Middle frontal gyrus (tissue), 1 donor: ENCODE results near the gene GRID2.
"Not testable (repeated sequence)": the region's sequence is repeated elsewhere in the genome, so short reads cannot be mapped to it uniquely, and the experiment has no call there.

Source experiments
- DNase-seq: peaks from one replicate; pipeline ENCODE4 v3.0.0-alpha.2; 2015; ENCODE audit warnings: low spot score; ENCODE audit errors: extremely low spot score

Gene GRID2

GRCh38 chr4:93300780-93301555 is 997.2 kb downstream of the GRID2 start:
- not testable (repeated sequence) for DNase-seq

GRCh38 chr4:93302310-93302709 is 998.5 kb downstream of the GRID2 start:
- no peak for DNase-seq

GRCh38 chr4:93303440-93303839 is 999.7 kb downstream of the GRID2 start:
- no peak for DNase-seq

- DNase-seq: no peak
These were observed 1008.5 kb downstream of the GRID2 start for GRCh38 chr4:93312299-93312698.

- no peak for DNase-seq
These were observed 1009.4 kb downstream of the GRID2 start for GRCh38 chr4:93313197-93313596.

GRCh38 chr4:93317057-93317456 is 1013.3 kb downstream of the GRID2 start:
- no peak for DNase-seq

GRCh38 chr4:93317561-93317960 is 1013.8 kb downstream of the GRID2 start:
- DNase-seq: no peak

GRCh38 chr4:93319041-93319440 is 1015.3 kb downstream of the GRID2 start:
- DNase-seq: no peak

- no peak for DNase-seq
These were observed 1016.6 kb downstream of the GRID2 start for GRCh38 chr4:93320356-93320755.

- no peak for DNase-seq
These were observed 1023.6 kb downstream of the GRID2 start for GRCh38 chr4:93327346-93327745.

GRCh38 chr4:93334003-93334402 is 1030.2 kb downstream of the GRID2 start:
- DNase-seq: no peak

GRCh38 chr4:93337196-93337595 is 1033.4 kb downstream of the GRID2 start:
- DNase-seq: no peak

GRCh38 chr4:93342738-93343137 is 1039.0 kb downstream of the GRID2 start:
- no peak for DNase-seq

GRCh38 chr4:93346840-93347239 is 1043.1 kb downstream of the GRID2 start:
- no peak for DNase-seq

- DNase-seq: no peak
These were observed 1045.1 kb downstream of the GRID2 start for GRCh38 chr4:93348896-93349295.

GRCh38 chr4:93351846-93352245 is 1048.1 kb downstream of the GRID2 start:
- DNase-seq: no peak

GRCh38 chr4:93355411-93355810 is 1051.6 kb downstream of the GRID2 start:
- no peak for DNase-seq

- DNase-seq: no peak
These were observed 1055.8 kb downstream of the GRID2 start for GRCh38 chr4:93359586-93359985.

GRCh38 chr4:93366169-93366755 is 1062.5 kb downstream of the GRID2 start:
- DNase-seq: not testable (repeated sequence)

- DNase-seq: no peak
These were observed 1065.2 kb downstream of the GRID2 start for GRCh38 chr4:93368968-93369367.

GRCh38 chr4:93370256-93370655 is 1066.5 kb downstream of the GRID2 start:
- DNase-seq: no peak

GRCh38 chr4:93373893-93374860 is 1070.4 kb downstream of the GRID2 start:
- no peak for DNase-seq
